GM12878 (cell line): ENCODE data around the gene MND1. TPM values are rescaled to one million over a fixed set of nuclear protein-coding genes. Genes with fewer than 3 reads are reported as not detected.

ENCODE experiments used
- ATAC-seq: fragments of 200-7000 bp; cut with Tn5 transposase; 3 replicates; pipeline ENCODE4 v1.9.1; 2020; ENCODE audit warnings: mild to moderate bottlenecking, moderate library complexity
- BruUV-seq: library from RNA; stranded (reverse); fragments of 400-500 nt; replicated peaks from 2 replicates; lab custom pipeline; 2021; lab: Mats Ljungman, UMichigan
- CTCF ChIA-PET: fragments of 300-600 bp; sonication (Branson Sonifier 250); formaldehyde crosslinking; extraction: SDS; loops from one replicate; lab custom pipeline; 2021; ENCODE audit warnings: inconsistent platforms; lab: Yijun Ruan, JAX
- POLR2A ChIA-PET: fragments of 350-600 bp; formaldehyde crosslinking; extraction: SDS; loops from one replicate; lab custom pipeline; 2021; ENCODE audit warnings: inconsistent platforms; lab: Charles Lee
- RAD21 ChIA-PET: fragments of 300-600 bp; sonication (Branson Sonifier 250); formaldehyde crosslinking; loops from one replicate; lab custom pipeline; 2023; ENCODE audit warnings: antibody characterized with exemption; ENCODE audit not compliant: unreplicated experiment; lab: Charles Lee
- SMC1A ChIA-PET: fragments of 300-600 bp; sonication (Branson Sonifier 250); formaldehyde crosslinking; loops from one replicate; lab custom pipeline; 2023; ENCODE audit not compliant: unreplicated experiment, uncharacterized antibody; lab: Charles Lee
- DNase-seq: peaks from one replicate; pipeline ENCODE4 v3.0.0-alpha.2; 2011; ENCODE audit warnings: low read depth, low spot score
- FAIRE-seq: peaks from 3 replicates; lab custom pipeline; 2011; peaks lifted over from hg19 to GRCh38; lab: Jason Lieb, UNC
- H2AFZ ChIP-seq: 2 replicates; pipeline ENCODE4 v1.6.0; 2011; ENCODE audit warnings: low read depth, low read length, control low read depth; ENCODE audit not compliant: control insufficient read depth
- H3K27ac ChIP-seq: 2 replicates; pipeline ENCODE4 v1.5.1; 2011; ENCODE audit warnings: control low read depth; ENCODE audit not compliant: control insufficient read depth, insufficient read depth
- H3K27me3 ChIP-seq, 2 experiments: replicated peaks in 1 of 2; 2 replicates each; pipeline versions ENCODE4 v1.6.0 to v1.6.1; 2011; ENCODE audit warnings: low read length in 1 of 2; ENCODE audit not compliant: control insufficient read depth in 2 of 2, insufficient read depth in 2 of 2
- H3K36me3 ChIP-seq, 2 experiments: 2 replicates each; pipeline ENCODE4 v1.5.1; 2011; ENCODE audit warnings: low read length in 1 of 2; ENCODE audit not compliant: control insufficient read depth in 2 of 2, insufficient read depth in 2 of 2
- H3K4me1 ChIP-seq: 2 replicates; pipeline ENCODE4 v1.6.1; 2011; ENCODE audit warnings: mild to moderate bottlenecking, low read length, moderate library complexity, mixed read lengths; ENCODE audit not compliant: control insufficient read depth, insufficient read depth
- H3K4me2 ChIP-seq: 2 replicates; pipeline ENCODE4 v1.6.0; 2011; ENCODE audit warnings: control low read depth; ENCODE audit not compliant: control insufficient read depth, insufficient read depth
- H3K4me3 ChIP-seq: fragments of 200-600 bp; sonication (generic); 2 replicates; pipeline ENCODE4 v1.5.1; 2016
- H3K79me2 ChIP-seq: 2 replicates; pipeline ENCODE4 v1.6.0; 2011; ENCODE audit warnings: low read length; ENCODE audit not compliant: control insufficient read depth, insufficient read depth
- H3K9ac ChIP-seq: 2 replicates; pipeline ENCODE4 v1.8.0; 2011; ENCODE audit warnings: low read length, control low read depth, mixed read lengths; ENCODE audit not compliant: control insufficient read depth, insufficient read depth
- H3K9me3 ChIP-seq: replicated peaks from 3 replicates; pipeline ENCODE4 v1.5.1; 2011; ENCODE audit warnings: mild to moderate bottlenecking, low read length; ENCODE audit not compliant: control insufficient read depth, insufficient read depth
- H4K20me1 ChIP-seq: 2 replicates; pipeline ENCODE4 v1.6.0; 2011; ENCODE audit not compliant: control insufficient read depth, insufficient read depth
- CEBPB ChIP-seq, 2 experiments: fragments of 150-350 bp in 1 of 2; IDR thresholded peaks; 2 replicates each; pipeline ENCODE4 v1.6.1; 2012 to 2014; ENCODE audit warnings: low read depth in 2 of 2, low read length in 2 of 2, borderline replicate concordance in 1 of 2, inconsistent platforms in 1 of 2
- CHD1 ChIP-seq: IDR thresholded peaks from 2 replicates; pipeline ENCODE4 v1.6.1; 2012; ENCODE audit warnings: low read depth, low read length, improper control_type of control experiment
- CREB1 ChIP-seq: IDR thresholded peaks from 2 replicates; pipeline ENCODE4 v1.6.1; 2012; ENCODE audit warnings: low read depth, mild to moderate bottlenecking, inconsistent platforms
- IKZF2 ChIP-seq, 2 experiments: fragments of 450-650 bp; IDR thresholded peaks; 2 replicates each; pipeline ENCODE4 v1.6.1; 2017; ENCODE audit warnings: mild to moderate bottlenecking in 2 of 2, moderate library complexity in 2 of 2
- KLF5 ChIP-seq: fragments of 450-650 bp; IDR thresholded peaks from 2 replicates; pipeline ENCODE4 v1.6.1; 2014; ENCODE audit warnings: mild to moderate bottlenecking; ENCODE audit not compliant: partially characterized antibody
- PAX8 ChIP-seq: fragments of 450-650 bp; IDR thresholded peaks from 2 replicates; pipeline ENCODE4 v1.6.1; 2017; ENCODE audit warnings: mild to moderate bottlenecking, moderate library complexity
- PBX3 ChIP-seq: IDR thresholded peaks from 2 replicates; pipeline ENCODE4 v1.6.1; 2011; ENCODE audit warnings: mild to moderate bottlenecking, low read depth, low read length, moderate library complexity; ENCODE audit not compliant: insufficient replicate concordance
- SMAD5 ChIP-seq: IDR thresholded peaks from 2 replicates; pipeline ENCODE4 v1.6.1; 2016; ENCODE audit warnings: antibody characterized with exemption, low read depth
- SREBF2 ChIP-seq: IDR thresholded peaks from 2 replicates; pipeline ENCODE4 v1.6.1; 2012; ENCODE audit warnings: mild to moderate bottlenecking, low read length
- TBL1XR1 ChIP-seq: IDR thresholded peaks from 2 replicates; pipeline ENCODE4 v1.6.1; 2012; ENCODE audit warnings: low read depth, low read length, improper control_type of control experiment
- YY1 ChIP-seq: IDR thresholded peaks from 2 replicates; pipeline ENCODE4 v1.6.1; 2011; ENCODE audit warnings: low read depth, mild to moderate bottlenecking, low read length
- ZNF207 ChIP-seq: fragments of 450-650 bp; IDR thresholded peaks from 2 replicates; pipeline ENCODE4 v1.6.1; 2014; ENCODE audit warnings: antibody characterized with exemption, mild to moderate bottlenecking, borderline replicate concordance
- ZNF274 ChIP-seq: IDR thresholded peaks from one replicate; pipeline ENCODE4 v1.8.0; 2011; ENCODE audit not compliant: insufficient read length, insufficient read depth
- WGBS: methylation state at CpG from one replicate; pipeline ENCODE4 v1.1.6; 2016; ENCODE audit warnings: low lambda C conversion rate; ENCODE audit not compliant: insufficient replicate concordance, insufficient coverage; ENCODE audit errors: missing lambda C conversion rate; 5-methylcytosine and 5-hydroxymethylcytosine counted together
- in situ Hi-C: fragments of 300-500 bp; cut with MboI; formaldehyde crosslinking; loops from 9 replicates; pipeline ENCODE4 v1.14.3; 2018; ENCODE audit warnings: mixed read lengths
- intact Hi-C: fragments of 100-400 bp; cut with micrococcal nuclease; formaldehyde crosslinking; loops from one replicate; pipeline ENCODE4 v1.14.2; 2022; ENCODE audit not compliant: unreplicated experiment
- polyA plus RNA-seq, 11 experiments: library from polyadenylated mRNA; depleted of rRNA in 4 of 11; unstranded in 6 of 11; stranded (reverse) in 5 of 11; fragments of >200 nt; fragmentation: Nextera tagmentation in 4 of 11; fragmentation: Illumina TruSeq in 1 of 11; extraction: Ambion mirVana in 4 of 11; extraction: Trizol in 1 of 11; gene quantifications; 1 replicate in 1 of 11; 2 replicates in 10 of 11; pipeline versions ENCODE4 v1.2.1 to v1.2.3, GENCODE V29; 2011 to 2016; ENCODE audit warnings: inconsistent platforms in 2 of 11, missing spikeins in 2 of 11, low read depth in 1 of 11
- total RNA-seq, 4 experiments: library from RNA; depleted of rRNA in 3 of 4; stranded (reverse); fragments of >200 nt in 3 of 4; fragmentation: Illumina TruSeq in 1 of 4; extraction: Trizol in 1 of 4; gene quantifications; 2 replicates each; pipeline versions ENCODE4 v1.2.1 to v1.2.3, GENCODE V29; 2013 to 2021
- TF ChIP-seq, protein P1 (sequence below): fragments of 450-650 bp; IDR thresholded peaks from 2 replicates; pipeline ENCODE4 v1.6.1; 2017; ENCODE audit warnings: borderline replicate concordance
- TF ChIP-seq, protein P2 (sequence below): IDR thresholded peaks from 2 replicates; pipeline ENCODE4 v1.6.1; 2012; ENCODE audit warnings: mild to moderate bottlenecking, low read depth, low read length

Gene MND1
- total and polyA plus RNA-seq, 10 of the 15 experiments (the other 5 are each of a cell fraction or from before 2014, with no cell fraction given): 17.7 to 58.1 (median 47.3) TPM

DNA sequence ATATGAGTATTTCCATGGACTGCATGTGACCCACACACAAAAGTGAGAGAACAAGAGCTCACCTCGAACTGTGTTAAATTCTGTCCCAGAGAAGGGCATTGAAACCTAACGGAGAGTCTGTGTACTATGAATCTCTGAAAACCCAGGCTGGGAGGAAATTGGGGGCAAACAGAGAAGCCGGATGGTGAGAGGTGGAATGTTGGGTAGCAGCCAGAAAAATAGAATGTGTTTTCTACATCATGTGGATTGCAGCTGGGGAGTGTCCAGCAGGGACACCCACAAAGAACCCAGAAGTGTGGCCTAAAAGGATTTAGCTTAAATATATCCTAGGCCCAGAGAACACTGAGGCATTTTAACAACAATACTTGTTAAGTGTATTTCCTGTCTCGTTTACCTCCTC lies 38.6 kb downstream of the MND1 start:
- H2AFZ ChIP-seq: no peak overlapping the region
- no peaks in the 10 kb centered on the region for H3K79me2 ChIP-seq
- POLR2A ChIA-PET: no interaction called here
- no peak for DNase-seq
- no peaks in the 10 kb centered on the region for H3K27me3 ChIP-seq
- H3K36me3 ChIP-seq: no peaks in the 10 kb centered on the region
- no peak overlapping the region for H3K9ac ChIP-seq
- ATAC-seq: no peak
- 98% methylated on average over 4 of the region's 4 CpGs for WGBS
- no peaks in the 10 kb centered on the region for H4K20me1 ChIP-seq
- in situ Hi-C loops: no loop called here
- 0 out of 2 replicates have a peak, but pooled peaks cover 3% of the 10 kb centered on the region for H3K4me1 ChIP-seq
- H3K27ac ChIP-seq: no peak overlapping the region
- intact Hi-C loops: no loop called here
- RAD21 ChIA-PET: no interaction called here
- no peaks in the 10 kb centered on the region for H3K9me3 ChIP-seq
- no peak for FAIRE-seq
- no peak overlapping the region for H3K4me2 ChIP-seq
- TF ChIP-seq CEBPB (IDR thresholded peaks at IDR 0.05; ENCODE audit: borderline replicate concordance in 1 of 2, low read depth in 2 of 2, low read length in 2 of 2): no peak
- no peak for TF ChIP-seq YY1
- TF ChIP-seq SMAD5: no peak
- no peak for TF ChIP-seq PBX3
- TF ChIP-seq ZNF207: no peak
- TF ChIP-seq KLF5: no peak
- TF ChIP-seq PAX8: no peak
- no peak for TF ChIP-seq SREBF2
- TF ChIP-seq, protein P1, sequence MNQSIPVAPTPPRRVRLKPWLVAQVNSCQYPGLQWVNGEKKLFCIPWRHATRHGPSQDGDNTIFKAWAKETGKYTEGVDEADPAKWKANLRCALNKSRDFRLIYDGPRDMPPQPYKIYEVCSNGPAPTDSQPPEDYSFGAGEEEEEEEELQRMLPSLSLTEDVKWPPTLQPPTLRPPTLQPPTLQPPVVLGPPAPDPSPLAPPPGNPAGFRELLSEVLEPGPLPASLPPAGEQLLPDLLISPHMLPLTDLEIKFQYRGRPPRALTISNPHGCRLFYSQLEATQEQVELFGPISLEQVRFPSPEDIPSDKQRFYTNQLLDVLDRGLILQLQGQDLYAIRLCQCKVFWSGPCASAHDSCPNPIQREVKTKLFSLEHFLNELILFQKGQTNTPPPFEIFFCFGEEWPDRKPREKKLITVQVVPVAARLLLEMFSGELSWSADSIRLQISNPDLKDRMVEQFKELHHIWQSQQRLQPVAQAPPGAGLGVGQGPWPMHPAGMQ: no peak
- TF ChIP-seq, protein P2, sequence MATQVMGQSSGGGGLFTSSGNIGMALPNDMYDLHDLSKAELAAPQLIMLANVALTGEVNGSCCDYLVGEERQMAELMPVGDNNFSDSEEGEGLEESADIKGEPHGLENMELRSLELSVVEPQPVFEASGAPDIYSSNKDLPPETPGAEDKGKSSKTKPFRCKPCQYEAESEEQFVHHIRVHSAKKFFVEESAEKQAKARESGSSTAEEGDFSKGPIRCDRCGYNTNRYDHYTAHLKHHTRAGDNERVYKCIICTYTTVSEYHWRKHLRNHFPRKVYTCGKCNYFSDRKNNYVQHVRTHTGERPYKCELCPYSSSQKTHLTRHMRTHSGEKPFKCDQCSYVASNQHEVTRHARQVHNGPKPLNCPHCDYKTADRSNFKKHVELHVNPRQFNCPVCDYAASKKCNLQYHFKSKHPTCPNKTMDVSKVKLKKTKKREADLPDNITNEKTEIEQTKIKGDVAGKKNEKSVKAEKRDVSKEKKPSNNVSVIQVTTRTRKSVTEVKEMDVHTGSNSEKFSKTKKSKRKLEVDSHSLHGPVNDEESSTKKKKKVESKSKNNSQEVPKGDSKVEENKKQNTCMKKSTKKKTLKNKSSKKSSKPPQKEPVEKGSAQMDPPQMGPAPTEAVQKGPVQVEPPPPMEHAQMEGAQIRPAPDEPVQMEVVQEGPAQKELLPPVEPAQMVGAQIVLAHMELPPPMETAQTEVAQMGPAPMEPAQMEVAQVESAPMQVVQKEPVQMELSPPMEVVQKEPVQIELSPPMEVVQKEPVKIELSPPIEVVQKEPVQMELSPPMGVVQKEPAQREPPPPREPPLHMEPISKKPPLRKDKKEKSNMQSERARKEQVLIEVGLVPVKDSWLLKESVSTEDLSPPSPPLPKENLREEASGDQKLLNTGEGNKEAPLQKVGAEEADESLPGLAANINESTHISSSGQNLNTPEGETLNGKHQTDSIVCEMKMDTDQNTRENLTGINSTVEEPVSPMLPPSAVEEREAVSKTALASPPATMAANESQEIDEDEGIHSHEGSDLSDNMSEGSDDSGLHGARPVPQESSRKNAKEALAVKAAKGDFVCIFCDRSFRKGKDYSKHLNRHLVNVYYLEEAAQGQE: no peak
- TF ChIP-seq IKZF2 (IDR thresholded peaks at IDR 0.05): no peak
- no peak for TF ChIP-seq CHD1
- TF ChIP-seq CREB1: no peak
- no peak for TF ChIP-seq ZNF274
- TF ChIP-seq TBL1XR1: no peak
- CTCF ChIA-PET: no interaction called here
- SMC1A ChIA-PET: no interaction called here
- BruUV-seq: no TSS peak
- no peak overlapping the region for H3K4me3 ChIP-seq
